Natural killer cell treated with Interleukin-12 subunit alpha and Interleukin-12 subunit beta and Interleukin-15 and Interleukin-18, amount 100 ng/mL, for 72 hours (primary cell): ENCODE measurements around the gene ITPRID2. TPM values are rescaled to one million over a fixed set of nuclear protein-coding genes. Genes with fewer than 3 reads are reported as not detected.

ENCODE experiments used
- ATAC-seq, 2 donors: fragments of 150-1000 bp; cut with Tn5 transposase in 1 of 2; sonication (Bioruptor Pico), chemical (Tn5 transposase) in 1 of 2; 2 replicates each; pipeline ENCODE4 v1.10.0; 2021
- DNase-seq: peaks from one replicate; pipeline ENCODE4 v3.0.0; 2022; ENCODE audit warnings: low spot score
- H3K27ac Mint-ChIP-seq, 2 donors: 1 replicate in 1 of 2; 2 replicates in 1 of 2; pipeline ENCODE4 v1.8.0; 2022; ENCODE audit warnings: mixed read lengths in 2 of 2, mild to moderate bottlenecking in 1 of 2, moderate library complexity in 1 of 2
- H3K27me3 Mint-ChIP-seq, 2 donors: 1 replicate in 1 of 2; 2 replicates in 1 of 2; pipeline ENCODE4 v1.8.0; 2022; ENCODE audit warnings: mixed read lengths in 2 of 2
- H3K36me3 Mint-ChIP-seq: one replicate; pipeline ENCODE4 v1.8.0; 2022; ENCODE audit warnings: mixed read lengths
- H3K4me1 Mint-ChIP-seq, 2 donors: 1 replicate in 1 of 2; 2 replicates in 1 of 2; pipeline ENCODE4 v1.8.0; 2022; ENCODE audit warnings: low read depth in 2 of 2, mixed read lengths in 2 of 2, mild to moderate bottlenecking in 1 of 2
- H3K4me3 Mint-ChIP-seq: one replicate; pipeline ENCODE4 v1.8.0; 2022; ENCODE audit warnings: mixed read lengths
- H3K9me3 Mint-ChIP-seq: 2 replicates; pipeline ENCODE4 v1.8.0; 2022; ENCODE audit warnings: mixed read lengths
- total RNA-seq, 2 donors: library from RNA; stranded (reverse); gene quantifications; one replicate each; pipeline ENCODE4 v1.2.3, GENCODE V29; 2022

The ITPRID2 gene
- total RNA-seq, 2 donors from 2014 or later: 53.4 to 79.7 TPM

- H3K9me3 Mint-ChIP-seq: no peaks in the 10 kb centered on the region
- no peak for ATAC-seq
- H3K36me3 Mint-ChIP-seq: peaks cover 7% of the 10 kb centered on the region
- DNase-seq: no peak
- no peaks in the 10 kb centered on the region for H3K4me1 Mint-ChIP-seq
- no peak overlapping the region for H3K27ac Mint-ChIP-seq
- H3K4me3 Mint-ChIP-seq: no peak overlapping the region
- peaks cover 11 to 25% of the 10 kb centered on the region in 2 donors for H3K27me3 Mint-ChIP-seq
These were observed 81.1 kb downstream of the ITPRID2 start for GRCh38 chr2:181972431-181973170.

- Mint-ChIP-seq H3K27ac (no peak overlapping the region), H3K27me3 (peaks cover 10 to 18% of the 10 kb centered on the region in 2 donors), H3K4me3 (no peak overlapping the region), H3K4me1 (no peaks in the 10 kb centered on the region), H3K36me3 (peaks cover 7% of the 10 kb centered on the region), H3K9me3 (no peaks in the 10 kb centered on the region)
- ATAC-seq (no peak), DNase-seq (no peak)
These were observed 81.7 kb downstream of the ITPRID2 start for GRCh38 chr2:181973171-181973783.

GRCh38 chr2:181977661-181978350 lies 86.3 kb downstream of the ITPRID2 start:
- H3K4me3 Mint-ChIP-seq: no peak overlapping the region
- H3K27me3 Mint-ChIP-seq: peaks cover 5 to 7% of the 10 kb centered on the region in 2 donors
- H3K36me3 Mint-ChIP-seq: no peaks in the 10 kb centered on the region
- no peak overlapping the region for H3K27ac Mint-ChIP-seq
- ATAC-seq (no peak), DNase-seq (no peak)
- H3K9me3 Mint-ChIP-seq: no peaks in the 10 kb centered on the region
- H3K4me1 Mint-ChIP-seq: no peaks in the 10 kb centered on the region

GRCh38 chr2:181978351-181979150 lies 87.0 kb downstream of the ITPRID2 start:
- peak in 1 of 2 donors; percentile 15 for ATAC-seq
- H3K4me3 Mint-ChIP-seq: no peak overlapping the region
- no peaks in the 10 kb centered on the region for H3K4me1 Mint-ChIP-seq
- H3K27me3 Mint-ChIP-seq: peaks cover 2 to 7% of the 10 kb centered on the region in 2 donors
- no peaks in the 10 kb centered on the region for H3K36me3 Mint-ChIP-seq
- no peak overlapping the region for H3K27ac Mint-ChIP-seq
- no peaks in the 10 kb centered on the region for H3K9me3 Mint-ChIP-seq
- no peak for DNase-seq

Other genes with a start within 250 kb of the ITPRID2 start
- gene CERKL, start 234.6 kb upstream of the ITPRID2 start, total RNA-seq: not detected
- not detected for gene NEUROD1, start 211.2 kb upstream of the ITPRID2 start, total RNA-seq
- not detected for gene PPP1R1C, start 94.1 kb downstream of the ITPRID2 start, total RNA-seq